Measurements from ENCODE around the gene IPMK. TPM values are rescaled to one million over a fixed set of nuclear protein-coding genes. Genes with fewer than 3 reads are reported as not detected.

The IPMK gene
- total RNA-seq, 4 donors from 2014 or later = 3.4 to 5.5 (median 4.3) TPM

DNA sequence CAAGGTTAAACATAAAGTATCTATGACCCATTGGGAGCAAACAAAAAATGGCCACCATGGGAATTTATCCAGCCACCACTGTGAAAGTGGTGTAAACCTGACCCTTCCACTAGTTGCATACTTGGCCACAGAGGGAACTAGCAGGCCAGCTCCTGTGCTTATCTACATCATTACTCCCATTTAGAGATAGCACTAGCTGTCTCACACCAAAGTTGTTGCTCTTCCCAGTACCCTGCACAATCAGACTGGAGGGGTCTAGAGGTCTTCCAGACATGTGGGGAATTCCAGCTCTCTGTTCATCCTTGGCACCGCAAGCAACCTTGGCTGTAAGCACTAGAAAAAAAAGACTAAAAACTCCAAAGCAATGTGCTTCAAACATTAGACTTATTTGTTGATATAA, 113.9 kb downstream of the IPMK start:
- intact Hi-C loops (cut with DNase I) = no loop called here
- no peak overlapping the region for H3K27ac ChIP-seq (replicated peaks in 1 of 4)
- TF ChIP-seq EP300 (IDR thresholded peaks at IDR 0.05) (no peak), POLR2AphosphoS5 (IDR thresholded peaks at IDR 0.05) (no peak), POLR2A (IDR thresholded peaks at IDR 0.05; ENCODE audit: low read depth) (no peak)
- TF ChIP-seq, protein P1, sequence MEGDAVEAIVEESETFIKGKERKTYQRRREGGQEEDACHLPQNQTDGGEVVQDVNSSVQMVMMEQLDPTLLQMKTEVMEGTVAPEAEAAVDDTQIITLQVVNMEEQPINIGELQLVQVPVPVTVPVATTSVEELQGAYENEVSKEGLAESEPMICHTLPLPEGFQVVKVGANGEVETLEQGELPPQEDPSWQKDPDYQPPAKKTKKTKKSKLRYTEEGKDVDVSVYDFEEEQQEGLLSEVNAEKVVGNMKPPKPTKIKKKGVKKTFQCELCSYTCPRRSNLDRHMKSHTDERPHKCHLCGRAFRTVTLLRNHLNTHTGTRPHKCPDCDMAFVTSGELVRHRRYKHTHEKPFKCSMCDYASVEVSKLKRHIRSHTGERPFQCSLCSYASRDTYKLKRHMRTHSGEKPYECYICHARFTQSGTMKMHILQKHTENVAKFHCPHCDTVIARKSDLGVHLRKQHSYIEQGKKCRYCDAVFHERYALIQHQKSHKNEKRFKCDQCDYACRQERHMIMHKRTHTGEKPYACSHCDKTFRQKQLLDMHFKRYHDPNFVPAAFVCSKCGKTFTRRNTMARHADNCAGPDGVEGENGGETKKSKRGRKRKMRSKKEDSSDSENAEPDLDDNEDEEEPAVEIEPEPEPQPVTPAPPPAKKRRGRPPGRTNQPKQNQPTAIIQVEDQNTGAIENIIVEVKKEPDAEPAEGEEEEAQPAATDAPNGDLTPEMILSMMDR (IDR thresholded peaks at IDR 0.05) = no peak

DNA sequence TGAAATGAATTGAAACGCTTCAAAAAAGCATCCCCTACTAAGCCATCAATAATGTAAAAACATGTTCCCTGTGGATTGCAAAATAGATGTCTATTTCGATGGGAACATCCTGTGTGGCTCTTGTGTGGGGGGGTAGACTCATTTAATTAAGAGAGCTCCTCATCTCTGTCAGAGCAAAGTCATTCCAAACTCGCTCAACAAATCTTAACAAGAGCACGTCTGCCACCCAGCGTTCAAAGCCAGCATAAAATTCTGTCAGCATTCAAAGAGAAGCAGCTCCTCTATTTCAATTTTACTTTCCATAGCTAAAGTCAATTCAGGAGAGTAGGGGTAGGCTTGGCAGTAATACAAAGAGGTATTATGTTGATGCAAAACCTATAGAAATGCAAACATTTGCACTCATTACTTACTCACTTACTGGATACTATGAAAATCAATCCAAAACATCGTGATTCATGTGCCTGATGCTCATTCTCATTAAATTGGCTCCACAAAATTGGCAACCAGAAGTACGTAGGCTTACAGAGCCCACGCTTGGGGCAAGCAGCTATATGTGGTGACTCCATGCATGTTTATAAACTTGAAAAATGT, 114.9 kb downstream of the IPMK start:
- WGBS = 41% methylated on average over 8 of the region's 8 CpGs
- Histone ChIP-seq H3K27ac (replicated peaks in 1 of 4) (no peak overlapping the region), H3K4me1 (no peaks in the 10 kb centered on the region), H3K36me3 (no peaks in the 10 kb centered on the region), H3K9me3 (no peaks in the 10 kb centered on the region), H3K4me3 (no peak overlapping the region), H3K27me3 (peaks cover 0 to 6% (median 0%) of the 10 kb centered on the region in 4 donors)
- no peak for DNase-seq (ENCODE audit: extremely low spot score)
- no peak for TF ChIP-seq EP300 (IDR thresholded peaks at IDR 0.05)
- TF ChIP-seq, protein P1 (IDR thresholded peaks at IDR 0.05) = peak; percentile 12 to 55 (median 44)
- intact Hi-C loops (cut with DNase I) = no loop called here

More for the DNA sequence above, 113.9 kb downstream of the IPMK start:
- no peak for DNase-seq (ENCODE audit: extremely low spot score)
- no peak overlapping the region for H3K4me3 ChIP-seq
- H3K36me3 ChIP-seq = no peaks in the 10 kb centered on the region
- no peaks in the 10 kb centered on the region for H3K4me1 ChIP-seq
- 80% methylated on average over 1 of the region's 1 CpG for WGBS
- no peaks in the 10 kb centered on the region for H3K9me3 ChIP-seq
- H3K27me3 ChIP-seq = peaks cover 0 to 6% (median 0%) of the 10 kb centered on the region in 4 donors

DNA sequence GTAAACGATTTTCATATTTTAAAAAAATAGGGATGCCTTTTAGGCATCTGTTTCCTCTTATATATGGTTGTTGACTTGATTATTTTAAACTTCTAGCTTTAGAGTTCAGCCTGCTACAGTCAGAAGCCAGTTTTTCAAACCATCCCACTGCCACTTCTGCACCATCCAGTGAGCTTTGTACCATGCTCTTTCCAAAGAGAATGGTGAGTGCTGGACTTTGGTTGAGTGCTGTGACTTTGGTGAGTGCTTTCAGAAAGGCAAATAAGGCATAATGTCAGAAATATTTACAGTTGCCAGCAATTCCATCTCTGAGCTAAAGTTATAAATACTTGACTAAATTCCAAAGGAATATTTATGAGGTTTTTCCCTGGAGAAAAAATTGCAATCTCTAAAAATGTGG, 117.4 kb downstream of the IPMK start:
- Histone ChIP-seq H3K27ac (replicated peaks in 1 of 4) (no peak overlapping the region), H3K9me3 (no peaks in the 10 kb centered on the region), H3K36me3 (no peaks in the 10 kb centered on the region), H3K27me3 (peaks cover 0 to 6% (median 0%) of the 10 kb centered on the region in 4 donors), H3K4me3 (no peak overlapping the region), H3K4me1 (no peaks in the 10 kb centered on the region)
- TF ChIP-seq EP300 (IDR thresholded peaks at IDR 0.05) = no peak
- TF ChIP-seq, protein P1 (IDR thresholded peaks at IDR 0.05) = no peak
- no peak for TF ChIP-seq POLR2AphosphoS5 (IDR thresholded peaks at IDR 0.05)
- TF ChIP-seq POLR2A (IDR thresholded peaks at IDR 0.05; ENCODE audit: low read depth) = no peak
- 55% methylated on average over 1 of the region's 1 CpG for WGBS
- DNase-seq (ENCODE audit: extremely low spot score) = no peak
- intact Hi-C loops (cut with DNase I) = no loop called here

DNA sequence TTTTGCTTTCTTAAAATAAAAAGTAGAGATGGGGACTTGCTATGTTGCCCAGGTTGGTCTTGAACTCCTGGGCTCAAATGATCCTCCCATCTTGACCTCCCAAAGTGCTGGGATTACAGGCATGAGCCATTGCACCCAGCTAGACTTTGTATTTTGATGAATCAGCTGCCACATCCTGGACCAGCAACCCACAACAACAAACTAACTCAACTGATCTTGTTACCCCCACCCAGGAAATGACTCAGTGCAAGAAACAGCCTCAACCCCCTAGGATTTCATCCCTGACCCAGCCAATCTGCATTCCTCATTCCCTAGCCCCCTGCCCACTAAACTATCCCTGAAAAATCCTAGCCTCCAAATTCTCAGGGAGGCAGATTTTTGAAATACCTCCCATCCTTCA, 123.8 kb downstream of the IPMK start:
- TF ChIP-seq POLR2AphosphoS5 (IDR thresholded peaks at IDR 0.05) (no peak), EP300 (IDR thresholded peaks at IDR 0.05) (no peak), POLR2A (IDR thresholded peaks at IDR 0.05; ENCODE audit: low read depth) (no peak)
- TF ChIP-seq, protein P1 (IDR thresholded peaks at IDR 0.05) = no peak
- H3K27me3 ChIP-seq = no peaks in the 10 kb centered on the region
- H3K4me3 ChIP-seq = no peak overlapping the region
- H3K36me3 ChIP-seq = no peaks in the 10 kb centered on the region
- no peaks in the 10 kb centered on the region for H3K4me1 ChIP-seq
- intact Hi-C loops (cut with DNase I) = no loop called here
- DNase-seq (ENCODE audit: extremely low spot score) = no peak
- H3K27ac ChIP-seq (replicated peaks in 1 of 4) = no peak overlapping the region
- H3K9me3 ChIP-seq = no peaks in the 10 kb centered on the region

Other genes with a start within 250 kb of the IPMK start
- gene CISD1, start 1.3 kb upstream of the IPMK start, total RNA-seq = 10 to 100 TPM; 30.8 to 46.3 (median 33.0) TPM
- 10 to 100 TPM; 11.5 to 17.4 (median 15.3) TPM for gene UBE2D1, start 67.1 kb upstream of the IPMK start, total RNA-seq
- 10 to 100 TPM; 15.4 to 24.3 (median 19.5) TPM for gene TFAM, start 117.5 kb upstream of the IPMK start, total RNA-seq
- 10 to 100 TPM; 19.1 to 24.9 (median 20.5) TPM for gene BICC1, start 245.0 kb upstream of the IPMK start, total RNA-seq

Measured in esophagus muscularis mucosa (tissue), 4 donors.